ENCODE data around the gene MELTF. TPM values are rescaled to one million over a fixed set of nuclear protein-coding genes. Genes with fewer than 3 reads are reported as not detected.

Gene MELTF
- total RNA-seq, 2 experiments from 2014 or later: 3.3 TPM

DNA sequence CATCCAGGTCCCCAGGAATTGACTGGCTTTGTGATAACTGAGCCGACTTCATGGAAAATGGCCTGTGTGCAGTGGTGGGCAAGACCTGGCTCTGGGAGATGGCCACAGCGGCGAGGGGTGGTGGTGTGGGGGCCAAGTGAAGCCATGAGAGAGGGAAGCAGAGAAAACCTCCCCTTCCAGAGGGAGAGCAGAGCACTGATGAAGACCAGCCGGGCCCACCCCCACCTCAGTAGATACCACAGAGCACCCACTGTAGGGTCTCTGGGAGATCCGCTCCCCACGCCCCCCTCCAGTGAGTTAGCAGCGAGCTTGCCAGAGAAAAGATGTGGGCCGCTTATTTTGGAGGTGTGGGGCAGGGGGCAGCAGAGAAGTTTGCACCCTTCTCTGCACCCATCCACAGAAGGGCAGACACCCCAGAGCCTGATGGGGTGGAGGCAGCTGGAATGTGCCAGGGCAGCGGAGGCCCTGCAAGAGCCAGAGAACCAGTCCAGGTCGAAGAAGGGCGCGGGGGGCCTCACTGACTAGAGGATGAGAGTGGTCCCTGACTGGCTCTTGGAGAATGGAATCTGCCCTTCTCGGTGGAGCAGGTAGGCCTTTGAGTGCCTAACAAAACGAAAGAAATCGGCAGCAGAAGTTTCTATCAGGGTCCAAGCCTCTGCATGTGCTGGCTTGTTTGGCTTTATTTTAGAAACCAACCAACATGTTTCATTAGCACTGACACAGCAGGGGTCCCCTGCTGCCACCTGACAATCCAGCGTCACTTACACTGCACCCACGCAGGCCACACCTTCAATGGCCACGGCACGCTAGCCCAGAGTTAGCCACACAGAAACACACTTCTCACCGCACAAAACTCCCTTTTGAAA, 28.3 kb downstream of the MELTF start:
- DNase-seq (no peak), ATAC-seq (no peak)
- Mint-ChIP-seq H3K36me3 (no peaks in the 10 kb centered on the region), H3K9me3 (ENCODE audit: low read depth) (no peaks in the 10 kb centered on the region), H3K27me3 (peaks cover 2% of the 10 kb centered on the region), H3K4me1 (peaks cover 9% of the 10 kb centered on the region), H3K4me3 (peak overlapping the region; percentile 46), H3K27ac (peak overlapping the region; percentile 9)
- CTCF ChIA-PET: interaction anchor here (5.0 kb wide), 1 partner anchor 29 kb away, joined by 38 read pairs; the partner anchor contains the start of gene MELTF

DNA sequence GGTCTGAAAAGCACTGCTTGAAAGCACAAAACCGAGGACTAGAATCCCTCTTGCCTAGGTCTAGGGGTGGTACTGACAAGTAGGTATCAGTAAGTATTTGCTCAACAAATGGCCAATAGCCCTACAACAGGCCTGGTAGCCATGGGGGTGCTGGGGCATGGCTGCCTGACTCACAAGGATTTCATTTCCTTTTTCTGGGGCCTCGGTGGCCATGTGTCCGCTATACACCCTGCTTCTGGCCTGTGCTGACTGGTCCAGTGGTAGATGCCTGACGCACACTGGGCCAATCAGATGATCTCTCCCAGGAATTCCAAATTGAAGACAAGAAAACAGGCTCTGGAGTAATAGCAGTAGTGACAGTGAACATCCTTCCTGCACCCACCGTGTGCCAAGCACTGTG, 29.4 kb downstream of the MELTF start:
- Mint-ChIP-seq H3K36me3 (no peaks in the 10 kb centered on the region), H3K4me3 (no peak overlapping the region), H3K9me3 (ENCODE audit: low read depth) (no peaks in the 10 kb centered on the region), H3K27me3 (peaks cover 2% of the 10 kb centered on the region), H3K4me1 (peaks cover 9% of the 10 kb centered on the region), H3K27ac (no peak overlapping the region)
- DNase-seq (no peak), ATAC-seq (no peak)
- CTCF ChIA-PET: interaction anchor here (5.0 kb wide), 1 partner anchor 30 kb away, joined by 38 read pairs; the partner anchor contains the start of gene MELTF

DNA sequence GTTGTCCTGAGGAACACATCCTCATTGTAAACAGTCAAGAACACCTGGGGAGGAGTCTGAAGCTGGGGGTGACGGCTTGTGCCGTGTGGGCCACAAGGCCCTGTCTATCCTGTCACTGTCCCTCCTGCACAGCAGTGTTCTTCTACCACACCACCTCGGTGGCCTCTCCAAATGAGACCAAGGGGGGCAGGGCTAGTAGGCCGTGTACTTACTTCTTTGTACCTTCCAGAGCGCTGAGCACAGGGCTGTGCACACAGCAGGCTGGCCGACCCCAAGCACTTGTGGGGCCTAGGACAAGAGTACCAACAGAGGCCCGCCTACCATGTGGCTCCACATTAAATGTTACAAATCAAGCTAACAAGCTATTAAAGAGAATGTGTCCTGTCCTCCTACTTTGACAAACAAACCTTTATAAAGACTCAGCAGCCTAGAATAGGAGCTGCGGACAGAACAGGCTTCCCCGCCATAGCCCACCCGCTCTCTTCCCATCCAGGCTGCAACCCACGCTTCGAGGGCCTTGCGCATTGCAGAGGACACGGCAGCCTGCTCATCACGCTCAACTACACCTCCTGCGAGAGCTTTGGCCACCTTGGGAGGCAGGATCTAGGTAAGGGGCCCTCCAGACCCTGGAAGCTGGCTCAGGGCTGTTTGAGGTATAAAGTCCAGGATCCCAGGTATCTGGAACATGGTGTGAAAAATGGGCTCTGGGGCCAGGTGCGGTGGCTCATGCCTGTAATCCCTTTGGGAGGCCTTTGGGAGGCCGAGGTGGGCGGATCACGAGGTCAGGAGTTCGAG, 30.5 kb downstream of the MELTF start:
- H3K9me3 Mint-ChIP-seq (ENCODE audit: low read depth): no peaks in the 10 kb centered on the region
- H3K27me3 Mint-ChIP-seq: peaks cover 2% of the 10 kb centered on the region
- ATAC-seq (no peak), DNase-seq (no peak)
- no peak overlapping the region for H3K27ac Mint-ChIP-seq
- no peak overlapping the region for H3K4me3 Mint-ChIP-seq
- H3K36me3 Mint-ChIP-seq: no peaks in the 10 kb centered on the region
- CTCF ChIA-PET: no interaction called here
- H3K4me1 Mint-ChIP-seq: peaks cover 6% of the 10 kb centered on the region

DNA sequence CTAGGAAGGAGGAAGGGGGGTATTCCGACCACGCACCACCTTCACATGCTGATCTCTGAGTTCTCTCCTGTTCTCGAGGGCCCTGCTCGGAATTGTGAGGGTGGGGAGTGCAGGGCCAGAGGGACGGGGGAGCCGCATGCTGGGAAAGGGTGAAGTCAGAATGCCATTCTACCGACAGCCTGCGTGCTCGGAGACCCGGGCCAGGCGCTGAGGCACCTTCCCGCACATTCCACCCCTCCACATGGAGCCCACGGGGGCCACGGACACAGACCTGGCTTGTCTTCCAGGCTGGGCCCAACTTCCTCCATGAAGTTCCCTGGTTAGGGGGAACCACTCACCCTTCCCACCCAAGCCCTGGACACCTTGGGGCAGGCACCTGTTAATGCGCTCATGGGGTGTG, 32.3 kb downstream of the MELTF start:
- peaks cover 2% of the 10 kb centered on the region for H3K27me3 Mint-ChIP-seq
- CTCF ChIA-PET: interaction anchor here (1.4 kb wide), 1 partner anchor 32 kb away, joined by 5 read pairs; the partner anchor contains the start of gene MELTF
- H3K27ac Mint-ChIP-seq: no peak overlapping the region

DNA sequence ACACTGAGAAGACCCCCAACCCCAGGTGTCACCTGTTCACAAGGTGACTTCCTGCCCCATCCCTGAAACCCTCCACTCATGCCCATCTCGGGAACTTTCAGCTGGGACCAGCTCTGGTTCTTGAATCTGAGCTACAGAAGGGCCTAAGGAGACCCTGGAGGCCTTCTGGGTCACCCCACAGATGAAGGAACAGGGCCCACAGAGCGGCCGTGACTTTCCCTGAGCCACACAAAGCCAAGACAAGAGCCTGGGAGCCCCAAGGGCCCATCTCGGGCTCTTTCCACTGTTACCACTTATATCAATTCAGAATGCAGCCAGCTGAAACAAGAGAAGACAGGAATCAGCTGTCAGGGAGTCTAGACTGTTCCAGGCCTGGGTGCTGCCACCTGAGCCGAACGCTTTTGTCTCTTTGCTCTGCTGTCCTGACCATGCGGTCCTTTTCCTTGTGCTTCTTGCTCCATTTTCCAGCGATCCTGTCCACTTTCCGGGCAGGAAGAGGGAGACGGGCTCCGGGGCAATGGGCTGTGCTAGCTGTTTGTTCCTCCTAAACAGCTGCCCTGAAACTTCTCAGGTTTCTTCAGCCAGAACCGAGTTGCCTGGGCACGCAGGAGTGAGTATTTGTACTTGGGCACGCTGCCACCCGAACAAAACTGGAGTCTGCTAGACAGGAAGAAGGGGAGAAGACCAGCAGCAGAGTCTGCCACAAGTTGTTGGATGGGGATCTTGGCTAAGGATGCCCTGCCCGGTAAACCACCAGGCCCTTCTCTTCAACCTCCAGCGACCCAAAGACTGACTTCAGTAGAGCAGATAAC, 33.0 kb downstream of the MELTF start:
- DNase-seq: no peak
- CTCF ChIA-PET: no interaction called here
- Mint-ChIP-seq H3K9me3 (ENCODE audit: low read depth) (no peaks in the 10 kb centered on the region), H3K36me3 (no peaks in the 10 kb centered on the region), H3K27me3 (peaks cover under 1% of the 10 kb centered on the region), H3K4me3 (no peak overlapping the region), H3K4me1 (peaks cover under 1% of the 10 kb centered on the region), H3K27ac (no peak overlapping the region)
- ATAC-seq: no peak

More for the DNA sequence above, 32.3 kb downstream of the MELTF start:
- Mint-ChIP-seq H3K4me3 (no peak overlapping the region), H3K4me1 (peaks cover 2% of the 10 kb centered on the region), H3K9me3 (ENCODE audit: low read depth) (no peaks in the 10 kb centered on the region), H3K36me3 (no peaks in the 10 kb centered on the region)
- no peak for ATAC-seq
- no peak for DNase-seq

DNA sequence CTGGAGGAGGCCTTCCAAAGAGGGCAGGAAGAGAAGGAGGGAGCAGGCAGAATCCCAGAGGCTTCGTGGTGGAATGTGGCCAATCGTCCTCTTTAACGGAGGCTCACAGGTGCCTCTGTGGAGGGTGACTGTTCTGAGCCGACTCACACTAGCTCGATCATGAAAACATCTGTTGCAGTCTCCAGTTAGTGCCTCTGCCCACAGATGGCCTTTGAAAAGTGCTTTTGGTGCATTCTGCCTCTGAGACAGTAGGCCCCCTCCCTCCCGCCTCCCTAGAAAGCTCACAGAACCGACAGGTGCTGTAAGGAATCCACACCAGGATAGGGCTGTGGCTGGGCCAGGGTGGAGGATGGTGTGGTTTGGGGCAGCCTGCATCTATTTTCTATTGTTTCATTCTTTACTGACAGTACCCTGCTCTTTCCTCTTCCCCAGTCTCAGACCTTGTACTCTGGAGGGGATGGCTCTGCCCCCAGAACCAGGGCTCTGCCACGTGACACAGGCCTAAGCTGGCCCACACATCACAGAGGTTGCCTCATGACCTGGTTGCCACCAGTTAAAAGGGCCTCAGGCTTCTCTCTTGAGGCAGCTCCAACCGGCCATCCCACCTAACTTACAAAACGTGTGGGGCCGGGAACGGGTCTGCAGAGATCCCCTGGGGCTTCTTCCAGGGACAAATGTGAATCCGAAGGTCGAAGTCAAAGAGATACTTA, 33.8 kb downstream of the MELTF start:
- no peaks in the 10 kb centered on the region for H3K4me1 Mint-ChIP-seq
- DNase-seq (no peak), ATAC-seq (no peak)
- H3K27me3 Mint-ChIP-seq: no peaks in the 10 kb centered on the region
- H3K4me3 Mint-ChIP-seq: no peak overlapping the region
- no peaks in the 10 kb centered on the region for H3K36me3 Mint-ChIP-seq
- no peaks in the 10 kb centered on the region for H3K9me3 Mint-ChIP-seq (ENCODE audit: low read depth)
- CTCF ChIA-PET: no interaction called here
- no peak overlapping the region for H3K27ac Mint-ChIP-seq

DNA sequence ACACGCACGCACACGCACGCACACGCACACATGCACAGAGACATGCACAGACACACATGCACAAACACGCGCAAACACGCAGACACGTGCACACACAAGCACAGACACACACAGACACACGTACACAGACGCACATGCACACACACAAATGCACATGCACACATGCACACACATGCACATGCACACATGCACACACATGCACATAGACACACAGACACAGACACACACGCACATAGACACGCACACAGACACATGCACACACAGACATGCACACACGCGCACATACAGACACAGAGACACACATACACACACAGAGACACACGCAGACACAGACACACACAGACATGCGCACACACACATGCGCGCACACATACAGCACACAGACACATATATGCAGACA, 34.6 kb downstream of the MELTF start:
- H3K4me1 Mint-ChIP-seq: no peaks in the 10 kb centered on the region
- no peaks in the 10 kb centered on the region for H3K27me3 Mint-ChIP-seq
- CTCF ChIA-PET: no interaction called here
- H3K27ac Mint-ChIP-seq: no peak overlapping the region
- no peak for ATAC-seq
- no peak for DNase-seq
- no peak overlapping the region for H3K4me3 Mint-ChIP-seq
- H3K9me3 Mint-ChIP-seq (ENCODE audit: low read depth): no peaks in the 10 kb centered on the region
- H3K36me3 Mint-ChIP-seq: no peaks in the 10 kb centered on the region

DNA sequence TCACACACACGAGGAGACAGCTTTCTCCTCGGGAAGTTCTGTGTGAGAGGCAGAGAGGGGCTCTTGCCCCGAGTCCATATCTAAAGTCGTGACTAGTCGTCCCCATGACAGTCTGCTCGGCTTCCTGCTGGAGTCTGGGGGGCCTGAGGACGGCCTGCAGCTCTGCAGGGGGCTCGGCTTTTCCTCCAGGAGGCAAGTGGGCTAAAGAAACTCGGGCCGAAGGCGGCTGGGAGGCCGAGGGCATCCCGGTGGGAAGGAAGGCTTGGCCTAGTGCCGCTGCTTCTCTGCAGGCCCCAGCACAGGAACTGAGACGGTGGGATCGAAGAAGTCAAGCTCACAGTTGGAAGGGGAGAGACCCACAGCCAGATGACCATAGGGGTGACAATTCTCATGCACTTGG, 35.6 kb downstream of the MELTF start:
- no peaks in the 10 kb centered on the region for H3K27me3 Mint-ChIP-seq
- no peak for DNase-seq
- CTCF ChIA-PET: no interaction called here
- no peaks in the 10 kb centered on the region for H3K9me3 Mint-ChIP-seq (ENCODE audit: low read depth)
- H3K4me3 Mint-ChIP-seq: no peak overlapping the region
- H3K36me3 Mint-ChIP-seq: no peaks in the 10 kb centered on the region
- no peaks in the 10 kb centered on the region for H3K4me1 Mint-ChIP-seq
- ATAC-seq: no peak
- H3K27ac Mint-ChIP-seq: no peak overlapping the region

DNA sequence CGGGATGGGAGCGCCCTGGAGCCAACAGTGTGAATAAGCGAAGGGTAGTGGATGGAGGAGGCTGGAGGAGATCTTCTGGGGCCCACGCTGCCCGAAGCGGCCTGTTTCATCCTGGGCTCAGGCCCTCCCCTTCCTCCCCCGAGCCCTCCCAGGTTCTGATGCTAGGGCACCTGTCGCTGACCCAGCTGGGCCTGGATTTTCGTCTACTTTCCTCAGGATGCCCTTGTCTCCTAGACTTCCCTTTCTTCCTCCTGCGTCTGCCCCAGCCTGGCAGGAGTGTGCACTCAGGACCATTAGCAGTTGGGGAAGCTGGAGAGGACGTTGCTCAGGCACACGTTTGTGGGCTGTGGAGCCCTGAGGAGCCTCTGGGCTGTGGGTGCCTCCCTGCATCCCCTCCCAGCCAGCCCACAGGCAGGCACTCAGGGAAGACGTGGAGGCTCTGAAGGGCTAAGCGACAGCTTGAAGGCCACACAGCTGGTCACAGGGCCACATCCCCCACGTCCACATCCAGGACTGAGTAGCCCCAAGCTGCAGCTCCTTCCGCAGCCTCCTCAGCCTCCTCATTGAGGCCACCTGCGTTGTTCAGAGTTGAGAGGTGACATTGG, 37.1 kb downstream of the MELTF start:
- CTCF ChIA-PET: no interaction called here
- DNase-seq (no peak), ATAC-seq (no peak)
- H3K4me1 Mint-ChIP-seq: no peaks in the 10 kb centered on the region
- H3K9me3 Mint-ChIP-seq (ENCODE audit: low read depth): no peaks in the 10 kb centered on the region
- H3K27ac Mint-ChIP-seq: no peak overlapping the region
- H3K27me3 Mint-ChIP-seq: no peaks in the 10 kb centered on the region
- H3K4me3 Mint-ChIP-seq: no peak overlapping the region
- no peaks in the 10 kb centered on the region for H3K36me3 Mint-ChIP-seq

DNA sequence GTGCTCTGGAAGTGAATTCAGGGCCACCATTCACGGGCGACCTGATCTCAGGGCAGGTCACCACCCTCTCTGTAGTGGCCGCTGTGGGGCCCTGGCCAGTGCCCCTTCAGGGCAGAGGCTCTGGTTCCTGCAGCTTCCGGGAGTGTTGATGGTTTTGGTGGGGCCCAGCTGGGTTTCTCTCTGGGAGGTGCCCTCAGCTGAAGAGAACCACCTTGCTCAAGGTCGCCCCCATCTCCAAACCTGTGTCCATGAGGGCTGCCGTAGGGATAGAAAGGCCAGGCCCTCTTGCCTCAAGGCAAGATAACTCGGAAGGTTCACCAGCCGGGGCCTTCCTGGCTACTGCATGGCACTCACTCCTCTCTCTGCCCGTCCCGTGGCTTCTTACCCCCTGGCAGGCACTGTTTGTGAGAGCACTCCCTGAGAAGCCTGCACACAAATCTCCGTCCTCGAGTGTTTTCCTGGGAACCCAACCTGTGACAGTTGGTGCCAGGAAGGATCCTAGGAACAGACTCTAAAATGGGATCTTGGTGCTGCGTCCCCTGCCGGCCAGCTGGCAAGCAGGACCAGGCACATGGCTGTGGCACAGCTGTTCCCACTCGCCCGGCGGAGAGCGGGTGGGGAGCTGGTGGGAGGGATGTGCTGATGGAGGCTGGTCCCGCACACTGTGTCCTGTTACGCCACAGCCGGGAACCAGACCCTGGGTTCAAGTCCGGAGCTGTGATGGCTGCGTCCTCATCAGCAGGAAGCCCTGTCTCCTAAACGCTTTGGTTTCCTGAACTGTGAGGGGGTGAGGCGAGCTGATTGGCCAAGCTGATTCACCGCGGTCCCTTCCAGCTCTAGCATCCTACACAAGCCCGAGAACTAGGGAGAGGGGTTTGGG, 37.8 kb downstream of the MELTF start:
- Mint-ChIP-seq H3K4me1 (no peaks in the 10 kb centered on the region), H3K27ac (no peak overlapping the region), H3K9me3 (ENCODE audit: low read depth) (no peaks in the 10 kb centered on the region), H3K27me3 (peaks cover 3% of the 10 kb centered on the region), H3K4me3 (no peak overlapping the region), H3K36me3 (no peaks in the 10 kb centered on the region)
- ATAC-seq: no peak
- DNase-seq: no peak
- CTCF ChIA-PET: no interaction called here

DNA sequence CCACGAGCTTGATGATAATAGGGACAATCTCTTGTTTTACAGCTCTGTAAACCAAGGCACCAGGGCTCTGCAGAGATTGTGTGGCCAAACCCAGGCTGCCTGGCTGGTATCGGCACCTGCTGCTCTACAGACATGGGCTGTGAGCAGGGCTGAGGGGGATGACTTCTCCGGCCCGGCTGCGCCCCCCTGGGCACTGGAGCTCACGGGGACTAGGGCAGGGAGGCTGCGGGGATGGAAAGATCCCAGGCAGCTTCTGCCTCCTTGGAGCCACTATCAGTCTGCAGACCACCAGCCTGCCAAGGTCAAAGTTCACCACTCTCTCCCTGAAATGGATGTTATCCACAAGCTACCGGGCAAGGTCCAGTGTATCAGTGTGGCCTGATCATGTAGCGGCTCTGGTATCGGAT, 39.0 kb downstream of the MELTF start:
- DNase-seq: no peak
- H3K4me3 Mint-ChIP-seq: no peak overlapping the region
- CTCF ChIA-PET: no interaction called here
- H3K27ac Mint-ChIP-seq: no peak overlapping the region
- H3K36me3 Mint-ChIP-seq: no peaks in the 10 kb centered on the region
- H3K4me1 Mint-ChIP-seq: no peaks in the 10 kb centered on the region
- no peaks in the 10 kb centered on the region for H3K9me3 Mint-ChIP-seq (ENCODE audit: low read depth)
- H3K27me3 Mint-ChIP-seq: peaks cover 6% of the 10 kb centered on the region
- ATAC-seq: no peak

DNA sequence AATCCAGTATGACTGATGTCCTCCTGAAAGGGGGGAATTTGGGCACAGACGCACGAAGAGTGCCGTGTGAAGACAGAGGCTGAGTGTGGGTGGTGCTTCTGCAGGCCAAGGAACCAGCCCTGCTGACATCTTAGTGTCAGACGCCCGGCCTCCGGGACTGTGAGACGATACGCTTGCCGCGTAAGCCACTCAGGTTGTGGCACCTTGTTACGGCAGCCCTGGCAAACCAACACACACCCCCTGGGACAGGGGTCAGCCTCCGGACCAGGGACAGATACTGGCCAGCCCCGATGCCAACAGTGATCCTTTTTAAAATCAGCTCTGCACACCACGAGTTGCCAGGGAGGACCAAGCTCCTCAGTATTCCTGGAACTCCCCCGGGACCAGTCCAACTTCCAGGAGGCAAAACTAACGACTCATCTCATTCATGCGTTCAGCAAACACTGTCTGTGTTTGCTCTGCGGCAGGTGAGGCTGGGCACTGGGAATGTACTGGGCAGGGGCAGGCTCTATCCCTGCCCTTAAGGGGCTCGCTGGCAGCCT, 39.8 kb downstream of the MELTF start:
- no peaks in the 10 kb centered on the region for H3K4me1 Mint-ChIP-seq
- H3K9me3 Mint-ChIP-seq (ENCODE audit: low read depth): no peaks in the 10 kb centered on the region
- ATAC-seq (no peak), DNase-seq (no peak)
- H3K27ac Mint-ChIP-seq: no peak overlapping the region
- H3K4me3 Mint-ChIP-seq: no peak overlapping the region
- H3K36me3 Mint-ChIP-seq: no peaks in the 10 kb centered on the region
- peaks cover 10% of the 10 kb centered on the region for H3K27me3 Mint-ChIP-seq
- CTCF ChIA-PET: no interaction called here

Measured in activated CD8-positive, alpha-beta memory T cell treated with anti-CD3 and anti-CD28 coated beads, Interleukin-2, amount 10 ng/mL, durations not matched to agents 7 days and 5 days (primary cell).